GM12878 (cell line): ENCODE data around the gene WWTR1. TPM values are rescaled to one million over a fixed set of nuclear protein-coding genes. Genes with fewer than 3 reads are reported as not detected.
A peak's percentile ranks its signal among the peaks of the same experiment; 100 is the strongest.

Experiments used
- ATAC-seq: fragments of 200-7000 bp; cut with Tn5 transposase; 3 replicates; pipeline ENCODE4 v1.9.1; 2020; ENCODE audit warnings: mild to moderate bottlenecking, moderate library complexity
- BruUV-seq: library from RNA; stranded (reverse); fragments of 400-500 nt; replicated peaks from 2 replicates; lab custom pipeline; 2021; lab: Mats Ljungman, UMichigan
- CTCF ChIA-PET: fragments of 300-600 bp; sonication (Branson Sonifier 250); formaldehyde crosslinking; extraction: SDS; loops from one replicate; lab custom pipeline; 2021; ENCODE audit warnings: inconsistent platforms; lab: Yijun Ruan, JAX
- POLR2A ChIA-PET: fragments of 350-600 bp; formaldehyde crosslinking; extraction: SDS; loops from one replicate; lab custom pipeline; 2021; ENCODE audit warnings: inconsistent platforms; lab: Charles Lee
- RAD21 ChIA-PET: fragments of 300-600 bp; sonication (Branson Sonifier 250); formaldehyde crosslinking; loops from one replicate; lab custom pipeline; 2023; ENCODE audit warnings: antibody characterized with exemption; ENCODE audit not compliant: unreplicated experiment; lab: Charles Lee
- SMC1A ChIA-PET: fragments of 300-600 bp; sonication (Branson Sonifier 250); formaldehyde crosslinking; loops from one replicate; lab custom pipeline; 2023; ENCODE audit not compliant: unreplicated experiment, uncharacterized antibody; lab: Charles Lee
- DNase-seq: peaks from one replicate; pipeline ENCODE4 v3.0.0-alpha.2; 2011; ENCODE audit warnings: low read depth, low spot score
- FAIRE-seq: peaks from 3 replicates; lab custom pipeline; 2011; peaks lifted over from hg19 to GRCh38; lab: Jason Lieb, UNC
- H2AFZ ChIP-seq: 2 replicates; pipeline ENCODE4 v1.6.0; 2011; ENCODE audit warnings: low read depth, low read length, control low read depth; ENCODE audit not compliant: control insufficient read depth
- H3K27ac ChIP-seq: 2 replicates; pipeline ENCODE4 v1.5.1; 2011; ENCODE audit warnings: control low read depth; ENCODE audit not compliant: control insufficient read depth, insufficient read depth
- H3K27me3 ChIP-seq, 2 experiments: replicated peaks in 1 of 2; 2 replicates each; pipeline versions ENCODE4 v1.6.0 to v1.6.1; 2011; ENCODE audit warnings: low read length in 1 of 2; ENCODE audit not compliant: control insufficient read depth in 2 of 2, insufficient read depth in 2 of 2
- H3K36me3 ChIP-seq, 2 experiments: 2 replicates each; pipeline ENCODE4 v1.5.1; 2011; ENCODE audit warnings: low read length in 1 of 2; ENCODE audit not compliant: control insufficient read depth in 2 of 2, insufficient read depth in 2 of 2
- H3K4me1 ChIP-seq: 2 replicates; pipeline ENCODE4 v1.6.1; 2011; ENCODE audit warnings: mild to moderate bottlenecking, low read length, moderate library complexity, mixed read lengths; ENCODE audit not compliant: control insufficient read depth, insufficient read depth
- H3K4me2 ChIP-seq: 2 replicates; pipeline ENCODE4 v1.6.0; 2011; ENCODE audit warnings: control low read depth; ENCODE audit not compliant: control insufficient read depth, insufficient read depth
- H3K4me3 ChIP-seq: fragments of 200-600 bp; sonication (generic); 2 replicates; pipeline ENCODE4 v1.5.1; 2016
- H3K79me2 ChIP-seq: 2 replicates; pipeline ENCODE4 v1.6.0; 2011; ENCODE audit warnings: low read length; ENCODE audit not compliant: control insufficient read depth, insufficient read depth
- H3K9ac ChIP-seq: 2 replicates; pipeline ENCODE4 v1.8.0; 2011; ENCODE audit warnings: low read length, control low read depth, mixed read lengths; ENCODE audit not compliant: control insufficient read depth, insufficient read depth
- H3K9me3 ChIP-seq: replicated peaks from 3 replicates; pipeline ENCODE4 v1.5.1; 2011; ENCODE audit warnings: mild to moderate bottlenecking, low read length; ENCODE audit not compliant: control insufficient read depth, insufficient read depth
- H4K20me1 ChIP-seq: 2 replicates; pipeline ENCODE4 v1.6.0; 2011; ENCODE audit not compliant: control insufficient read depth, insufficient read depth
- CEBPB ChIP-seq, 2 experiments: fragments of 150-350 bp in 1 of 2; IDR thresholded peaks; 2 replicates each; pipeline ENCODE4 v1.6.1; 2012 to 2014; ENCODE audit warnings: low read depth in 2 of 2, low read length in 2 of 2, borderline replicate concordance in 1 of 2, inconsistent platforms in 1 of 2
- ETV6 ChIP-seq, 2 experiments: fragments of 450-650 bp in 1 of 2; IDR thresholded peaks in 1 of 2; conservative IDR thresholded peaks in 1 of 2; 2 replicates each; pipeline ENCODE4 v1.6.1; 2014; ENCODE audit warnings: antibody characterized with exemption in 1 of 2, borderline replicate concordance in 1 of 2, low read depth in 1 of 2, mild to moderate bottlenecking in 1 of 2, moderate library complexity in 1 of 2
- NFIC ChIP-seq: IDR thresholded peaks from 2 replicates; pipeline ENCODE4 v1.6.1; 2012; ENCODE audit warnings: low read depth, mild to moderate bottlenecking, inconsistent platforms, low read length, moderate library complexity
- RUNX3 ChIP-seq: IDR thresholded peaks from 2 replicates; pipeline ENCODE4 v1.6.1; 2012; ENCODE audit warnings: low read length, inconsistent platforms
- STAT3 ChIP-seq: IDR thresholded peaks from 2 replicates; pipeline ENCODE4 v1.6.1; 2011; ENCODE audit warnings: low read depth, low read length, improper control_type of control experiment
- YY1 ChIP-seq: IDR thresholded peaks from 2 replicates; pipeline ENCODE4 v1.6.1; 2011; ENCODE audit warnings: low read depth, mild to moderate bottlenecking, low read length
- WGBS: methylation state at CpG from one replicate; pipeline ENCODE4 v1.1.6; 2016; ENCODE audit warnings: low lambda C conversion rate; ENCODE audit not compliant: insufficient replicate concordance, insufficient coverage; ENCODE audit errors: missing lambda C conversion rate; 5-methylcytosine and 5-hydroxymethylcytosine counted together
- in situ Hi-C: fragments of 300-500 bp; cut with MboI; formaldehyde crosslinking; loops from 9 replicates; pipeline ENCODE4 v1.14.3; 2018; ENCODE audit warnings: mixed read lengths
- intact Hi-C: fragments of 100-400 bp; cut with micrococcal nuclease; formaldehyde crosslinking; loops from one replicate; pipeline ENCODE4 v1.14.2; 2022; ENCODE audit not compliant: unreplicated experiment
- polyA plus RNA-seq, 11 experiments: library from polyadenylated mRNA; depleted of rRNA in 4 of 11; unstranded in 6 of 11; stranded (reverse) in 5 of 11; fragments of >200 nt; fragmentation: Nextera tagmentation in 4 of 11; fragmentation: Illumina TruSeq in 1 of 11; extraction: Ambion mirVana in 4 of 11; extraction: Trizol in 1 of 11; gene quantifications; 1 replicate in 1 of 11; 2 replicates in 10 of 11; pipeline versions ENCODE4 v1.2.1 to v1.2.3, GENCODE V29; 2011 to 2016; ENCODE audit warnings: inconsistent platforms in 2 of 11, missing spikeins in 2 of 11, low read depth in 1 of 11
- total RNA-seq, 4 experiments: library from RNA; depleted of rRNA in 3 of 4; stranded (reverse); fragments of >200 nt in 3 of 4; fragmentation: Illumina TruSeq in 1 of 4; extraction: Trizol in 1 of 4; gene quantifications; 2 replicates each; pipeline versions ENCODE4 v1.2.1 to v1.2.3, GENCODE V29; 2013 to 2021
- TF ChIP-seq, protein P1 (sequence below): IDR thresholded peaks from 2 replicates; pipeline ENCODE4 v1.6.1; 2012; ENCODE audit warnings: improper control_type of control experiment, low read depth, low read length; ENCODE audit not compliant: insufficient replicate concordance
- TF ChIP-seq, protein P2 (sequence below): IDR thresholded peaks from 2 replicates; pipeline ENCODE4 v1.6.1; 2012; ENCODE audit warnings: mild to moderate bottlenecking, low read depth, low read length
- TF ChIP-seq, protein P3 (sequence below): fragments of 450-650 bp; IDR thresholded peaks from 2 replicates; pipeline ENCODE4 v1.6.1; 2014; ENCODE audit warnings: mild to moderate bottlenecking
- TF ChIP-seq, protein P4 (sequence below): IDR thresholded peaks from 2 replicates; pipeline ENCODE4 v1.6.1; 2011; ENCODE audit warnings: low read depth, mild to moderate bottlenecking, low read length, moderate library complexity, borderline replicate concordance; ENCODE audit errors: extremely low read depth

WWTR1 gene
- total and polyA plus RNA-seq, 10 of the 15 experiments (the other 5 are each of a cell fraction or from before 2014, with no cell fraction given): 2.5 to 18.5 (median 5.8) TPM

DNA sequence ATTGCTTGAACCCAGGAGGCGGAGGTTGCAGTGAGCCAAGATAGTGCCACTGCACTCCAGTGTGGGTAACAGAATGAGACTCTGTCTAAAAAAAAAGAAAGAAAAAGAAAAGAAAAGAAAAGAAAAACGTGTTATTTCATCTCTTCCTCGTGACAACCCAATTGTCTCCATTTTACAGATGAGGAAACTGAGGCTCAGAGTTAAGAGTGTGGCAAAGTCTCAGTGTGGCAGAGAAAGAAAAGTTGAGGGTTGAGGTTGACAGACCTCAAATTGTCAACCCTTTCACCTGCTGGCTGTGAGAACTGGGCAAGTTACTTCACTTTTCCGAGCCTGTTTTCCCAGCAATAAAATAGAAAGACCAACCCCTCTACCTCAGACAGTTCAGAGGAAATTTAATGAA, 123.7 kb downstream of the WWTR1 start:
- FAIRE-seq: peak; percentile 49
- ChIA-PET RAD21 (interaction anchor here (0.7 to 5.6 kb wide), 7 partner anchors 33 to 218 kb away, joined by 3 to 77 read pairs (median 4); partner anchors contain the start of genes COMMD2 and WWTR1), CTCF (interaction anchor here (0.9 to 6.9 kb wide), 8 partner anchors 23 to 236 kb away, joined by 3 to 150 read pairs (median 50); partner anchors contain the start of gene COMMD2), SMC1A (interaction anchor here (0.8 to 6.9 kb wide), 9 partner anchors 22 to 192 kb away, joined by 3 to 90 read pairs (median 4); partner anchors contain the start of gene WWTR1), POLR2A (interaction anchor here (1.0 to 1.7 kb wide), 3 partner anchors 18 to 46 kb away, joined by 3 to 4 read pairs (median 3); no protein-coding TSS in a partner anchor)
- no TSS peak for BruUV-seq
- Histone ChIP-seq H3K27me3 (no peaks in the 10 kb centered on the region), H3K79me2 (no peaks in the 10 kb centered on the region), H3K9ac (no peak overlapping the region), H4K20me1 (no peaks in the 10 kb centered on the region), H3K9me3 (no peaks in the 10 kb centered on the region), H3K36me3 (no peaks in the 10 kb centered on the region; a peak in 1 of 4 replicates), H2AFZ (no peak overlapping the region), H3K4me2 (no peak overlapping the region), H3K4me1 (peaks cover 12% of the 10 kb centered on the region), H3K4me3 (no peak overlapping the region), H3K27ac (no peak overlapping the region)
- ATAC-seq: no peak
- in situ Hi-C loops: no loop called here
- intact Hi-C loops: no loop called here
- DNase-seq: no peak
- WGBS: 84% methylated on average over 4 of the region's 4 CpGs
- TF ChIP-seq YY1 (no peak), RUNX3 (no peak), CEBPB (IDR thresholded peaks at IDR 0.05; ENCODE audit: borderline replicate concordance in 1 of 2, low read depth in 2 of 2, low read length in 2 of 2) (no peak), ETV6 (conservative IDR thresholded peaks at IDR 0.05 in 1 of 2, IDR thresholded peaks at IDR 0.05 in 1 of 2; ENCODE audit: borderline replicate concordance in 1 of 2, low read depth in 1 of 2) (no peak), NFIC (no peak), STAT3 (no peak)
- TF ChIP-seq, protein P1, sequence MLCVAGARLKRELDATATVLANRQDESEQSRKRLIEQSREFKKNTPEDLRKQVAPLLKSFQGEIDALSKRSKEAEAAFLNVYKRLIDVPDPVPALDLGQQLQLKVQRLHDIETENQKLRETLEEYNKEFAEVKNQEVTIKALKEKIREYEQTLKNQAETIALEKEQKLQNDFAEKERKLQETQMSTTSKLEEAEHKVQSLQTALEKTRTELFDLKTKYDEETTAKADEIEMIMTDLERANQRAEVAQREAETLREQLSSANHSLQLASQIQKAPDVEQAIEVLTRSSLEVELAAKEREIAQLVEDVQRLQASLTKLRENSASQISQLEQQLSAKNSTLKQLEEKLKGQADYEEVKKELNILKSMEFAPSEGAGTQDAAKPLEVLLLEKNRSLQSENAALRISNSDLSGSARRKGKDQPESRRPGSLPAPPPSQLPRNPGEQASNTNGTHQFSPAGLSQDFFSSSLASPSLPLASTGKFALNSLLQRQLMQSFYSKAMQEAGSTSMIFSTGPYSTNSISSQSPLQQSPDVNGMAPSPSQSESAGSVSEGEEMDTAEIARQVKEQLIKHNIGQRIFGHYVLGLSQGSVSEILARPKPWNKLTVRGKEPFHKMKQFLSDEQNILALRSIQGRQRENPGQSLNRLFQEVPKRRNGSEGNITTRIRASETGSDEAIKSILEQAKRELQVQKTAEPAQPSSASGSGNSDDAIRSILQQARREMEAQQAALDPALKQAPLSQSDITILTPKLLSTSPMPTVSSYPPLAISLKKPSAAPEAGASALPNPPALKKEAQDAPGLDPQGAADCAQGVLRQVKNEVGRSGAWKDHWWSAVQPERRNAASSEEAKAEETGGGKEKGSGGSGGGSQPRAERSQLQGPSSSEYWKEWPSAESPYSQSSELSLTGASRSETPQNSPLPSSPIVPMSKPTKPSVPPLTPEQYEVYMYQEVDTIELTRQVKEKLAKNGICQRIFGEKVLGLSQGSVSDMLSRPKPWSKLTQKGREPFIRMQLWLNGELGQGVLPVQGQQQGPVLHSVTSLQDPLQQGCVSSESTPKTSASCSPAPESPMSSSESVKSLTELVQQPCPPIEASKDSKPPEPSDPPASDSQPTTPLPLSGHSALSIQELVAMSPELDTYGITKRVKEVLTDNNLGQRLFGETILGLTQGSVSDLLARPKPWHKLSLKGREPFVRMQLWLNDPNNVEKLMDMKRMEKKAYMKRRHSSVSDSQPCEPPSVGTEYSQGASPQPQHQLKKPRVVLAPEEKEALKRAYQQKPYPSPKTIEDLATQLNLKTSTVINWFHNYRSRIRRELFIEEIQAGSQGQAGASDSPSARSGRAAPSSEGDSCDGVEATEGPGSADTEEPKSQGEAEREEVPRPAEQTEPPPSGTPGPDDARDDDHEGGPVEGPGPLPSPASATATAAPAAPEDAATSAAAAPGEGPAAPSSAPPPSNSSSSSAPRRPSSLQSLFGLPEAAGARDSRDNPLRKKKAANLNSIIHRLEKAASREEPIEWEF: no peak
- TF ChIP-seq, protein P2, sequence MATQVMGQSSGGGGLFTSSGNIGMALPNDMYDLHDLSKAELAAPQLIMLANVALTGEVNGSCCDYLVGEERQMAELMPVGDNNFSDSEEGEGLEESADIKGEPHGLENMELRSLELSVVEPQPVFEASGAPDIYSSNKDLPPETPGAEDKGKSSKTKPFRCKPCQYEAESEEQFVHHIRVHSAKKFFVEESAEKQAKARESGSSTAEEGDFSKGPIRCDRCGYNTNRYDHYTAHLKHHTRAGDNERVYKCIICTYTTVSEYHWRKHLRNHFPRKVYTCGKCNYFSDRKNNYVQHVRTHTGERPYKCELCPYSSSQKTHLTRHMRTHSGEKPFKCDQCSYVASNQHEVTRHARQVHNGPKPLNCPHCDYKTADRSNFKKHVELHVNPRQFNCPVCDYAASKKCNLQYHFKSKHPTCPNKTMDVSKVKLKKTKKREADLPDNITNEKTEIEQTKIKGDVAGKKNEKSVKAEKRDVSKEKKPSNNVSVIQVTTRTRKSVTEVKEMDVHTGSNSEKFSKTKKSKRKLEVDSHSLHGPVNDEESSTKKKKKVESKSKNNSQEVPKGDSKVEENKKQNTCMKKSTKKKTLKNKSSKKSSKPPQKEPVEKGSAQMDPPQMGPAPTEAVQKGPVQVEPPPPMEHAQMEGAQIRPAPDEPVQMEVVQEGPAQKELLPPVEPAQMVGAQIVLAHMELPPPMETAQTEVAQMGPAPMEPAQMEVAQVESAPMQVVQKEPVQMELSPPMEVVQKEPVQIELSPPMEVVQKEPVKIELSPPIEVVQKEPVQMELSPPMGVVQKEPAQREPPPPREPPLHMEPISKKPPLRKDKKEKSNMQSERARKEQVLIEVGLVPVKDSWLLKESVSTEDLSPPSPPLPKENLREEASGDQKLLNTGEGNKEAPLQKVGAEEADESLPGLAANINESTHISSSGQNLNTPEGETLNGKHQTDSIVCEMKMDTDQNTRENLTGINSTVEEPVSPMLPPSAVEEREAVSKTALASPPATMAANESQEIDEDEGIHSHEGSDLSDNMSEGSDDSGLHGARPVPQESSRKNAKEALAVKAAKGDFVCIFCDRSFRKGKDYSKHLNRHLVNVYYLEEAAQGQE: no peak
- TF ChIP-seq, protein P3, sequence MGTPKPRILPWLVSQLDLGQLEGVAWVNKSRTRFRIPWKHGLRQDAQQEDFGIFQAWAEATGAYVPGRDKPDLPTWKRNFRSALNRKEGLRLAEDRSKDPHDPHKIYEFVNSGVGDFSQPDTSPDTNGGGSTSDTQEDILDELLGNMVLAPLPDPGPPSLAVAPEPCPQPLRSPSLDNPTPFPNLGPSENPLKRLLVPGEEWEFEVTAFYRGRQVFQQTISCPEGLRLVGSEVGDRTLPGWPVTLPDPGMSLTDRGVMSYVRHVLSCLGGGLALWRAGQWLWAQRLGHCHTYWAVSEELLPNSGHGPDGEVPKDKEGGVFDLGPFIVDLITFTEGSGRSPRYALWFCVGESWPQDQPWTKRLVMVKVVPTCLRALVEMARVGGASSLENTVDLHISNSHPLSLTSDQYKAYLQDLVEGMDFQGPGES: no peak
- TF ChIP-seq, protein P4, sequence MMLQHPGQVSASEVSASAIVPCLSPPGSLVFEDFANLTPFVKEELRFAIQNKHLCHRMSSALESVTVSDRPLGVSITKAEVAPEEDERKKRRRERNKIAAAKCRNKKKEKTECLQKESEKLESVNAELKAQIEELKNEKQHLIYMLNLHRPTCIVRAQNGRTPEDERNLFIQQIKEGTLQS: no peak
